GM19395 (cell line): ENCODE data around the gene SEMA6C.
A peak's percentile ranks its signal among the peaks of the same experiment; 100 is the strongest.
"Not testable (repeated sequence)": the region's sequence is repeated elsewhere in the genome, so short reads cannot be mapped to it uniquely, and the experiment has no call there.

ENCODE experiments used
- ATAC-seq: cut with Tn5 transposase; IDR thresholded peaks from one replicate; pipeline ENCODE4 v1.9.1; 2021; ENCODE audit warnings: mild to moderate bottlenecking, moderate library complexity; ENCODE audit not compliant: unreplicated experiment

The SEMA6C gene

DNA sequence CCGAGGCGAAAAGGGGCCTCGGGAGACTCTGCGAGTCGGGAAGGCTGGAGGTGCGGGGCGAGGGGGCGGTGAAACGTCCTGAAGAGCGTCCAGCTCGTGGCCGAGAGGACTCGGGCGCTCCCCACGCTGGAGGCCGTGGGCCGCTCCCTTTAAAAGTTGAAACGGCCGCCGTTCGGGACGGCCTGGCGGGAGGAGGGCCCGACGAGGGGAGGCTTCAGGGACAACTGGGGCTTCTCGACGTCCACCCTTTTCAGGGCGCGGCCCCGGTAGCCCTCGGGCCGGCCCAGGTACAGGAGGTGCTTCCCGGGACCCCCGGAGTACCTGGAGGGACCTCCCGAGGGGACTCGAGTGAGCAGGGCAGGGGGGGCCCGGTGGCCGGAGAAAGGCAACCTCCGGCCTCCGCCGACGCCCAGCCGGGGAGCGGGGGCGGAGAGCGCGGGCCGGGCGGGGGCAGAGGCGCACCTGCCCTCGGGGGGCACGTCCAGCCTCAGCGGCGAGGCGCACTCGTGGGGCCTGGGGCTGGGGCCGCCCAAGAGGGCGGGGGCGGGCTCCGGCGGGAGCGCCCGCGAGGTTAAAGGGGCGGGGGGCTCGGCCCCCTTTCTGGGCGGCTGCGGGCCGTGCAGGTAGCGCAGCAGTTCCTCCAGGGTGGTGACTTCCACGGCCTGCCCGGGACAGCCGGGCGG is 14.0 kb downstream of the SEMA6C start:
- no peak for ATAC-seq

- ATAC-seq: no peak
These were observed 14.6 kb downstream of the SEMA6C start for GRCh38 chr1:151131701-151132334.

DNA sequence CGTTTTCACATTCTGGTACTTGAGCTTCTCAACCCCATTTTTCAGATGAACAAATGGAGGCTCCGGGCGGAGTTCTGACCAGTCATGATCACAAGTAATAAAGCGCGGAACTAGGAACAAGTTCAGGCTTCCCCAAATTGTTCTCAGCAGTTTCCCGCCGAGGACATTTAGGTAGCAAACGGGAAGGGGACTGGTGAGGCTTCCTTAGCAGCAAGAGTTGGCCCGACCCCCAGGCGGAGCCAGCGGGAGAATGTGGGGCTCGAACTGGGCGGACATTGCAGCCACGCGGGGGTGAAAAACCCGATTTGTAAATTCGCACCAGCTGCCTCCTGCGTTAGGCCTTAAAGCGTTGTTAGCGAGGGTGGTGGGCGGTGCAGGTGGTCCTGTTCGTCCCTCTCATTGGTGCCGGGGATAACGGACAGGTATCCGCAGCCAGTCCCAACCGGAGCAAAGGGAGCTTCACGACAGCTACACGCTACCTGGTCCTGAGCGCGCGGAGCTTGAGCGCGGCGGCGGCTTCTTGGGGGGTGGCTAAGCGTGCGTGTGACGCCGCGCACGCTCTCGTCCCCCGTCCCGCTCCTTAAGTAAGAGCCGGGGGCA is 15.3 kb downstream of the SEMA6C start:
- ATAC-seq: peak; percentile 79

DNA sequence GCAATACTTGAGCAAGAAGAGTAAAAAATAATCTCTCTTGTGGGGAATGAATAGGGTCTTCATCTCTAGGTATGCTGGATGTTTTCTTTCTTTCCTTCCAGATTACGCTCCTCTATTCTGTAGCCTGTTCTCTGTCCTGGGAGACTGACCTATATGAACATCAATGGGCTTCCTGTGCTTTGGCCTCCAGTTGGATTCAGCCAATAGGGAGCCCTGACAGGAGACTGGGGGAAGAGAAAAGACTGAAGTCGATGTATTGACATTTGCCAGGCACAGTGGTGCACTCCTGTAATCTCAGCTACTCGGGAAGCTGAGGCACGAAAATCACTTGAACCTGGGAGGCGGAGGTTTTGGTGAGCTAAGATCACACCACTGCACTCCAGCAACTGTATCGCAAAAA is 17.6 kb downstream of the SEMA6C start:
- no peak for ATAC-seq

- ATAC-seq: no peak
These were observed 21.5 kb downstream of the SEMA6C start for GRCh38 chr1:151124763-151125403.

DNA sequence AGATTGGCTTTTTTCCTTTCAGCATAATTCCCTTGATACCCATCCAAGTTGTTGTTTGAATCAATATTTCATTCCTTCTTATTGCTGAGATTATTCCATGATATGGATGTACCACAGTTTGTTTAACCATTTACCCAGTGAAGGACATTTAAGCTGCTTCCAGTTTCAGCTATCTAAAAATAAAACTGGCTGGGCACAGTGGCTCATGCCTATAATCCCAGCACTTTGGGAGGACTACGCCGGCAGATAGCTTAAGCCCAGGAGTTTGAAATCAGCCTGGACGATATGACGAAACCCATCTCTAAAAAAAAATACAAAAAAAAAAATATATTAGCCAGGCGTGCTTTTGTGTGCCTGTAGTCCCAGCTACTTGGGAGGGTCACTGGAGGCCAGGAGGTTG is 32.6 kb downstream of the SEMA6C start:
- no peak for ATAC-seq

GRCh38 chr1:151108331-151108730 is 38.1 kb downstream of the SEMA6C start:
- ATAC-seq: no peak

DNA sequence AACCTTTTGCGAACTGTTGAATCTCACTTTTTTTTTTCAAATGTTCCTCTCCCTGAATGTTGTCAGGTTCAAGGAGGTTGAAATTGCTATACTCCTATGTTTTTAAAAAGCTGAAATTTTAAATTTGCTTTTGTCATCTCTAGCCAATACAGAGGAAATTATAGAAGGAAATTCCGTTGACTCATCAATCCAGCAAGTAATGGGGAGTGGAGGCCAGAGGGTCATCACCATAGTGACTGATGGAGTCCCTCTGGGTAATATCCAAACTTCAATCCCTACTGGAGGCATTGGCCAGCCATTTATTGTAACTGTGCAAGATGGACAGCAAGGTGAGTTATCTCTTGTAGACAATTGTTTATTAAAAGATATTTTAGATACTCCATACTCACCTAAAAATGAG is 39.5 kb downstream of the SEMA6C start:
- ATAC-seq: no peak

DNA sequence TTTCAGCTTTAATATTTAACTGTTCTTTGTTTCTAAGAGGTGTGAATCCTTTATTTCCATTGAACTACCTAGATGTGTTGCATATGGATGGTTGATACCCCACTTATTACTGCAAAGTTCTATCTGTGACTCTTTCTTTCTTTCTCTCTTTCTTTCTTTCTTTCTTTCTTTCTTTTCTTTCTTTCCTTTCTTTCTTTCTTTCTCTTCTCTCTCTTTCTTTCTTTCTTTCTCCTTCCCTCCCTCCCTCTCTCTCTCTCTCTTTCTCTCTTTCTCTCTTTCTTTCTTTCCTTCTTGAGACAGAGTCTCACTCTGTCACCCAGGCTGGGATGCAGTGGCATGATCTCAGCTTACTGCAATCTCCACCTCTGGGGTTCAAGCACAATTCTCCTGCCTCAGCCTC is 41.8 kb downstream of the SEMA6C start:
- no peak for ATAC-seq

- no peak for ATAC-seq
These were observed 48.3 kb downstream of the SEMA6C start for GRCh38 chr1:151098126-151098525.

DNA sequence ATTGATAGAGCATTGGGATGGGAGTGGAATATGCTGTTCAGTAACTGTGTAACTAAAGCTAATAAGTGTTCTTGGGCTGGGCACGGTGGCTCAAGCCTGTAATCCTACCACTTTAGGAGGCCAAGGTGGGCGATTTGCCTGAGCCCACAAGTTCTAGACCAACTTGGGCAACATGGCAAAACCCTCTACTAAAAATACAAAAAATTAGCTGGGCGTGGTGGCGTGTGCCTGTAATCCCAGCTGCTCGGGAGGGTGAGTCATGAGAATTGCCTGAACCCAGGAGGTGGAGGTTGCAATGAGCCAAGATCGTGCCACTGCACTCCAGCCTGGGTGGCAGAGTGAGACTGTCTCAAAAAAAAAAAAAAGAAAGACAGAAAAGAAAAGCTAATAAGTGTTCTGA is 49.0 kb downstream of the SEMA6C start:
- not testable (repeated sequence) for ATAC-seq

DNA sequence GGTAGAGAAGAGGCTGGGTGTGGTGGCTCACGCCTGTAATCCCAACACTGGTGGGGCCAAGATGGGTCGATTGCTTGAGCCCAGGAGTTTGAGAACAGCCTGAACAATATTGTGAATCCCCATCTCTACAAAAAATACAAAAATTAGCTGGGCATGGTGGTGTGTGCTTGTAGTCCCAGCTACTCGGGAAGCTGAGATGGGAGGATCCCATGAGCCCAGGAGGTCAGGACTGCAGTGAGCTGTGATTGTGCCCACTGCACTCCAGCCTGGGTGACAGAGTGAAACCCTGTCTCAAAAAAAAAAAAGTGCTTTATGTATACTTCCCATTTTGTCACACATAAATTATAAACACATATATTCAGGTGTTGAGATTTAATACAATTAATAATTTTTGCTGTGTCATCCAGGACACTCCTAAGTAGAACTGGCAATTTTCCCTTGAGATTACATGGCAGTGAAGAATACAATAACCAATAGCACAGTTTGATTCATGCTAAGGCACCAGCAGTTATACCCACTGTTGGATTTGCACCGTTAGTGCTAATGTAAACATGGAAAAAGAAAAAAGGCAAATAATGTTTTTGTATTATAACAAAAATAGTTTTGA is 60.4 kb downstream of the SEMA6C start:
- ATAC-seq: no peak
